Natural killer cell treated with Interleukin-12 subunit alpha and Interleukin-12 subunit beta and Interleukin-15 and Interleukin-18, amount 100 ng/mL, for 72 hours (primary cell): ENCODE data around the gene MGMT. TPM values are rescaled to one million over a fixed set of nuclear protein-coding genes. Genes with fewer than 3 reads are reported as not detected.
A peak's percentile ranks its signal among the peaks of the same experiment; 100 is the strongest.

Source experiments
- ATAC-seq, 2 donors: fragments of 150-1000 bp; cut with Tn5 transposase in 1 of 2; sonication (Bioruptor Pico), chemical (Tn5 transposase) in 1 of 2; 2 replicates each; pipeline ENCODE4 v1.10.0; 2021
- DNase-seq: peaks from one replicate; pipeline ENCODE4 v3.0.0; 2022; ENCODE audit warnings: low spot score
- H3K27ac Mint-ChIP-seq, 2 donors: 1 replicate in 1 of 2; 2 replicates in 1 of 2; pipeline ENCODE4 v1.8.0; 2022; ENCODE audit warnings: mixed read lengths in 2 of 2, mild to moderate bottlenecking in 1 of 2, moderate library complexity in 1 of 2
- H3K27me3 Mint-ChIP-seq, 2 donors: 1 replicate in 1 of 2; 2 replicates in 1 of 2; pipeline ENCODE4 v1.8.0; 2022; ENCODE audit warnings: mixed read lengths in 2 of 2
- H3K36me3 Mint-ChIP-seq: one replicate; pipeline ENCODE4 v1.8.0; 2022; ENCODE audit warnings: mixed read lengths
- H3K4me1 Mint-ChIP-seq, 2 donors: 1 replicate in 1 of 2; 2 replicates in 1 of 2; pipeline ENCODE4 v1.8.0; 2022; ENCODE audit warnings: low read depth in 2 of 2, mixed read lengths in 2 of 2, mild to moderate bottlenecking in 1 of 2
- H3K4me3 Mint-ChIP-seq: one replicate; pipeline ENCODE4 v1.8.0; 2022; ENCODE audit warnings: mixed read lengths
- H3K9me3 Mint-ChIP-seq: 2 replicates; pipeline ENCODE4 v1.8.0; 2022; ENCODE audit warnings: mixed read lengths
- total RNA-seq, 2 donors: library from RNA; stranded (reverse); gene quantifications; one replicate each; pipeline ENCODE4 v1.2.3, GENCODE V29; 2022

Gene MGMT
- total RNA-seq, 2 donors from 2014 or later: 14.3 to 23.6 TPM

DNA sequence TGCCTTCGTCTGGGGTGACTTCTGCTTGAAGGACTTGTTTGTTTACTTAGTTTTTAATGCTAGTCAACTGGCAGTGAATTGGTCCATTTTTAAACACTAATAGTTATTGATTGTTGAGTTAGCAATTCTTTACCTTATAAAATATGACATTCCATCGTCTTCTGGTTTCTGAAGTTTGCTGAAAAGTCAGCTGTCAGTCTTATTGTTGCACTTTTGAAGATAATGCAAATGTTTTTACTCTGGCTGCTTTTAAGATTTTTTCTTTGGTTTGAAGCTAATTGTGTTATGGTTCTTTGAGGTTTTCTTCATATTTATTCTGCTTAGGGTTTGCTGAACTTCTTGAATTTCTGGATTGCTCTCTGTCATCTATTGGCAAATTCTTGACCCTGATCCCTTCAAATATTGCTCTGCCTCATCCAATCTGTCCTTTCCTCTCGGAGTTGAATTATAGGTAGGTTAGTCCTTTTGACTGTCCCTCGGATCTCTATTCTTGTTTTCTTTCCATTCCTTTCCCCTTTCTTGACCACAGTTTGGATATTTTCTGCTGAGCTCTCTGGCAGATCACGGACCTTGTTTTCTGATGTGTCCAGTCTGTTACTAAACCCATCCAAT, 24.2 kb downstream of the MGMT start:
- DNase-seq (no peak), ATAC-seq (no peak)
- H3K9me3 Mint-ChIP-seq: peaks cover 18% of the 10 kb centered on the region
- no peak overlapping the region for H3K27ac Mint-ChIP-seq
- H3K4me3 Mint-ChIP-seq: no peak overlapping the region
- H3K4me1 Mint-ChIP-seq: peaks cover 10 to 13% of the 10 kb centered on the region in 2 donors
- peaks cover 43% of the 10 kb centered on the region for H3K36me3 Mint-ChIP-seq
- no peaks in the 10 kb centered on the region for H3K27me3 Mint-ChIP-seq

DNA sequence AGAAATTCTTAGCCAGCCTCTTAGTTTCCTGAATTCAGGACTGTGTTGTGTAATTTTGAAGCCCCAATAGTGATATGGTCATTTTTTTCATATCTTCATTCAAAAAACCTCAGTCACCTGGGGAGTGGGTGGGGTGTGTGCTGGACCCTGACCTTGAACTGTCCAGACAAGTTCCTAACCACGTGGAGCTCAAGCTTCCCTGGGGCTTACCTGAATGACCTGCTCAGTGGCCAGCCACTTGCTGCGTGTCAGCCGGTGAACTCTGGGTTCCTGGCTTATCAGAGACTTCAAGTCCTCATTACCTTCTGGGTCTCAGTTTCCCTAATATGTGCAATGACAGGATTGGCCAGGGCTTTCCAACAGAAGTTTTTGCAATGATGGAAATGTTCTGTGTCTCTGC, 27.1 kb downstream of the MGMT start:
- no peak overlapping the region for H3K27ac Mint-ChIP-seq
- no peak for DNase-seq
- no peak overlapping the region for H3K4me3 Mint-ChIP-seq
- no peaks in the 10 kb centered on the region for H3K27me3 Mint-ChIP-seq
- ATAC-seq: no peak
- peaks cover 18% of the 10 kb centered on the region for H3K9me3 Mint-ChIP-seq
- H3K4me1 Mint-ChIP-seq: peaks cover 10 to 26% of the 10 kb centered on the region in 2 donors
- peaks cover 37% of the 10 kb centered on the region for H3K36me3 Mint-ChIP-seq

DNA sequence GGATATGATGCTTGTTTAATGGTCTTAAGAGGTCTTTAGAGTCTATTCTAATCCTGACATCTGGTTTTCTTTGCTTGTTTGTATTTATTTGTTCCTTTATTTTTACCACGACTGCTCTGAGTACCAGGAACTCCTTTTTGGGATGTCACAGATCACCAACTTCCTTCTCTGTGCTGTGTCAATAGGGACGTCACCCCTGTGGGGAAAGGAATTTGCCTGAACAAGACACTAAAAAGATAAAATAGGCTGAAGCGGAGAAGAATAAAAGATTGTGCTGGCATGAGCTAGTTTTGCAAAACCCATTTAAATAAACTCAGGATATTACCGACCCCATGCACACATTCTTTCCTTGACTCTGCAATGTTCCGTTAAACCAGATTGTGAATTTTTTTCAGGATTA, 27.7 kb downstream of the MGMT start:
- DNase-seq: no peak
- Mint-ChIP-seq H3K9me3 (peaks cover 14% of the 10 kb centered on the region), H3K27ac (no peak overlapping the region), H3K27me3 (no peaks in the 10 kb centered on the region), H3K36me3 (peaks cover 32% of the 10 kb centered on the region), H3K4me3 (no peak overlapping the region), H3K4me1 (peaks cover 10 to 26% of the 10 kb centered on the region in 2 donors)
- no peak for ATAC-seq

DNA sequence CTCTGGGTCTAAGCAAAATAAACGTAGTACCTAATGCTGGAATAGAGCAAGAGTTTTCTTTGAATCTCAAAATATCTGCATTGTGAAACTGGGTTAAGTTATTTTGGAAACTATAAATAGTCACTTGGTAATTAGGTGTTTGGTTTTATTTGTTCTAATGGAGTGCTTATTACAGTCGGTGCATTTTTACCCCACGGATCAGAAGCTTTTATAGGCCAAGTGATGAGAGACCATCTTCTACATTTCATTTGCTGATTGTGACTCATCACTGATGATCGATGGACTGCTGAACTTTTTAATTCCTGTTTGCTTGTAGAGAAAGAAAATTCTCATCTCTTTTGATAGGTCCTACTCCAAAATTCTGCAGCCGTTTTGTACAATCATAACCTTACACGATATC, 28.2 kb downstream of the MGMT start:
- H3K27ac Mint-ChIP-seq: no peak overlapping the region
- no peak for ATAC-seq
- peaks cover 10 to 26% of the 10 kb centered on the region in 2 donors for H3K4me1 Mint-ChIP-seq
- DNase-seq: no peak
- H3K9me3 Mint-ChIP-seq: peaks cover 14% of the 10 kb centered on the region
- no peaks in the 10 kb centered on the region for H3K27me3 Mint-ChIP-seq
- peaks cover 27% of the 10 kb centered on the region for H3K36me3 Mint-ChIP-seq
- no peak overlapping the region for H3K4me3 Mint-ChIP-seq

DNA sequence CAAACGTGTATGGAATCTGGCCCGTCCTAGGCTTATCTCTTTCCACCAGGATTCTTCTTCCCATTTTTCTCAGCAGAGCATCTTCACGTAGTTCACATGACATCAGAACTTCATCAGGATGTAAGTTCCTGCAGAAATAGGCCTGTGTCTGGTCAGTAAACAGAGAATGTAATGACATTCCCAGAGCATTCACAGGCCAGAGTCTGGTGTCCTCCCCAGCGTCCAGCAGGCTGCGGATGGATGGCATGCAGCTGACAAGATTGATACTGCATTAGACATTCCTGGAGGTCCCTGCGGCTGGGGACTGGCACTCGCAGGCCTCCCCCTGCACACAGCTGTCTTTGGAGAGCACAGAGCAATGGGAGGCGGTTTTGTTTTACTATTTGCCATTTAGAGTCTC, 28.7 kb downstream of the MGMT start:
- no peak overlapping the region for H3K27ac Mint-ChIP-seq
- no peak for DNase-seq
- H3K4me3 Mint-ChIP-seq: no peak overlapping the region
- peaks cover 24% of the 10 kb centered on the region for H3K36me3 Mint-ChIP-seq
- H3K27me3 Mint-ChIP-seq: no peaks in the 10 kb centered on the region
- ATAC-seq: no peak
- peaks cover 10 to 26% of the 10 kb centered on the region in 2 donors for H3K4me1 Mint-ChIP-seq
- H3K9me3 Mint-ChIP-seq: peaks cover 14% of the 10 kb centered on the region

DNA sequence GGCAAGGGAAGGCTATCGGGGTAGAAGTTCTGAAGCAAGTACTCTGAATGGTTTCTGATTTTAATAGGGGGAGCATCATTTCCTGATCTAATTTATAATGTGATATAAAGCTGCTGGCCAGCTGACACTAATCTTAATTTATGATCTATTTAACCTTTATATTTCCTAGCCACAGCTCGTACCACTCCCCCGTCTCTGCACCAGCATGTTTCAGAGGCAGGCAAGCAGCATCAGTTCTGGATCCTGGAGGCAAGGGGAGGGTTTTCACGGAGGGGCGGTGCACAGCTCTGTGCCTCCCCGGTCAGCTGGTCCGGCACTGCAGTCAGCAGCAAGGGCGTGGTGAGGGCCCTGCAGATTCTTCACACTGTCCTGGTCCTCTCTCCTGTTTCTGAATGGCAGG, 30.0 kb downstream of the MGMT start:
- Mint-ChIP-seq H3K36me3 (peaks cover 11% of the 10 kb centered on the region), H3K4me1 (peaks cover 10 to 32% of the 10 kb centered on the region in 2 donors), H3K4me3 (no peak overlapping the region), H3K27me3 (no peaks in the 10 kb centered on the region), H3K27ac (no peak overlapping the region), H3K9me3 (peaks cover 8% of the 10 kb centered on the region)
- DNase-seq (no peak), ATAC-seq (no peak)

DNA sequence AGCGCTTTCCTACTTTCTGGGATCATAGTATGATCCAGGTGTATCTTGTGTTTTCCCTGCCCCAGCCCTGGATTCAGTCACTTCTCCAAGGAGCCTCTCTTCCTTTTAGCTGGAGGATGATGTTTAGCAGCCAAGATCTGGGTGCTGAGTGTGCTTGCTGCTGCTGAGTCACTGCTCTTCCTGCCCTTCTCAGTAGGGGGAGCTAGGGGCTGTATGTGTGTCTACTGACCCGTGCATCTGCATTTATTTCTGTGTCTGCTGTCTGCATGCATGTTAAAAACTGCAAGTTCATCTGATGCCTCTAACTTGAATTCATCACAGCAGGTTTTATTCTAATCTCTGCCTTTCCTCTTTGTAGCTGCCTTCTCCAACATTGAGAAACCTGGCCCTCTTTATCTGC, 31.6 kb downstream of the MGMT start:
- ATAC-seq: no peak
- no peaks in the 10 kb centered on the region for H3K36me3 Mint-ChIP-seq
- H3K27ac Mint-ChIP-seq: no peak overlapping the region

GRCh38 chr10:129500617-129501339, 33.7 kb downstream of the MGMT start:
- ATAC-seq (no peak), DNase-seq (no peak)
- no peaks in the 10 kb centered on the region for H3K36me3 Mint-ChIP-seq
- no peak overlapping the region for H3K4me3 Mint-ChIP-seq
- no peak overlapping the region for H3K27ac Mint-ChIP-seq
- H3K4me1 Mint-ChIP-seq: peaks cover 5 to 24% of the 10 kb centered on the region in 2 donors
- no peaks in the 10 kb centered on the region for H3K27me3 Mint-ChIP-seq
- H3K9me3 Mint-ChIP-seq: no peaks in the 10 kb centered on the region

More for the DNA sequence above, 31.6 kb downstream of the MGMT start:
- Mint-ChIP-seq H3K4me3 (no peak overlapping the region), H3K4me1 (peaks cover 0 to 22% of the 10 kb centered on the region in 2 donors), H3K9me3 (no peaks in the 10 kb centered on the region), H3K27me3 (no peaks in the 10 kb centered on the region)
- no peak for DNase-seq

DNA sequence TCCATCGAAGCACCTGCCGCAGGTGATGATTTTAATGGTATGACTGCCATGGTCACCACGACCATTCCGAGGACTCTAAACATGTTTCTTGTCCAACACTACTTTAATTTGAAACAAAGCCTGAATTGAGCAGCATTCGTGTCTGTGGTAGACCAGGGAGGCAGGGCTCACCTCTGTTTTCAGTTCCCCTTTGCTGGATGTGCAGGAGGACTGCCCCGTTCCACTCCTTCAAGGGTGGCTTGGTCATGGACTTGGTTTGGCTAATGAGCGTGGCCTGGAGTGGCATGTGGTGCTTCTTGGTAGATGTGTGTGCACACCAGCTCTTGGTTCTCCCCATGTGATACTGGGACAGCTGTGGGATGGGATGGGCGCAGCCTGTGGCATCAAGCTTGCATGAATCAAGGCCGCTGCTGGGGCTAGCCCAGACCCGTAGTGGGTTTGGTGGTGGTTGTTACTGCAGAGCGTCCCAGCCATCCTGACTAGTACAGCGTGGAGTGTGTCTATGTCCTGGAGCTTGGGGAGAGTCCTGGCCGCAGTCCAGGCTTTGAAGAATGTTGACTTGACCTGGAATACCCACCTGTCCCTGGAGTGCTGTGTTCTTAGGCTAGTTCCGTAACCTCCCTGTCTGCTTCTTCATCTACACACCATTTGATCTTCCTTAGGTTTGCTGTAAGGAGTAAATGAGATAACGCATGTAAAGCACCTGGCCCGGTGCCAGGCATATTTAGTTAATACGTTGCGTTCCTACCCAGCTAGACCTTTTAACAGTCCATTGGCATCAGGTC, 34.8 kb downstream of the MGMT start:
- DNase-seq: no peak
- no peak overlapping the region for H3K27ac Mint-ChIP-seq
- H3K9me3 Mint-ChIP-seq: no peaks in the 10 kb centered on the region
- H3K27me3 Mint-ChIP-seq: no peaks in the 10 kb centered on the region
- ATAC-seq: no peak
- H3K4me1 Mint-ChIP-seq: peaks cover 14 to 31% of the 10 kb centered on the region in 2 donors
- no peaks in the 10 kb centered on the region for H3K36me3 Mint-ChIP-seq
- no peak overlapping the region for H3K4me3 Mint-ChIP-seq

DNA sequence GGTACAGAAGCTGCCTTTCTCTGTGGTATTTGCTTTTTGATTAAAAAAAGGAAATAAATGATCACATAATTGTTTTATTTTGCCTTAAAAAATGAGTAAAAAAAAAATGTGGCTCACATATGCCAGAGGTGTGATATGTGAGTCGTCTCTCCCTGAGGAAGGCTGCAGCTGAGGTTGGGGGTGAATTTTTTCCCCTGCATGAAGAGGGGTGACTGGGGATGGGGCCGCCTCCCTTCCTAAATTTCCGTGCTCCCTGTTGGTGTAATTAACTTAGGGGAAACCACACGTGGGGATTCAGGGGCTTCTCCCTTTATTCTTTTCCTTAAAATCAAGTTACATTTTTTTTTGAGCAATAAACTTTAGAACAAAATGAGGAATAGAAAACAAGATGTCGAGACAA, 35.4 kb downstream of the MGMT start:
- ATAC-seq (no peak), DNase-seq (no peak)
- H3K36me3 Mint-ChIP-seq: no peaks in the 10 kb centered on the region
- no peaks in the 10 kb centered on the region for H3K9me3 Mint-ChIP-seq
- no peaks in the 10 kb centered on the region for H3K27me3 Mint-ChIP-seq
- H3K27ac Mint-ChIP-seq: no peak overlapping the region
- no peak overlapping the region for H3K4me3 Mint-ChIP-seq
- peaks cover 14 to 29% of the 10 kb centered on the region in 2 donors for H3K4me1 Mint-ChIP-seq

DNA sequence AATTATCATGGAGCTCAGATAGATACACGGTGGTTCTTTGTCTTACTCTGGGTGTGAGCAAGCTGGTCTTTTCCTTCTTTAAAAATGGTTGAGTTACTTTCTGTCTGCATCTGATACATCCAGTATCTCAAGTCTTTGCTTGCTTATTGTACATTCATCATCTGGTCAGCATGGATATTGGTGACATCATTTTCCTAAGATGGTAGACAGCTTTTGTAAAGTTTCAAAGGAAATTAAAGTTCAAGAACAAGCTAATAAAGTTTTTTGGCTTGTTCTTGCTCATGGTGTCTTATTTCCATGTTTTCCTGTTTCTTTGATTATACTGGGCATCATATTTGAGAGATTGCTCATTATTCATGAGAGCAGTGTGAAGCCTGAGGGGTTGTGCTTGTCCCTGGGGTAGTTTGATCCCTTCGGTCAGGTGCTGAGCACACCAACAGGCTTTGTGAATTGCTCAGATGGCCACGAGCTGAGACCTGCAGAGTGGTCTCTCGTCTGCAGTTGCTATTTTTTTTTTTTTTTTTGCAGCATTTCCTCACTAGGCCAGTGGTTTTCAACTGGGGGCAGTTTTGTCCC, 38.5 kb downstream of the MGMT start:
- no peaks in the 10 kb centered on the region for H3K36me3 Mint-ChIP-seq
- H3K27me3 Mint-ChIP-seq: no peaks in the 10 kb centered on the region
- ATAC-seq (no peak), DNase-seq (no peak)
- H3K4me3 Mint-ChIP-seq: no peak overlapping the region
- no peaks in the 10 kb centered on the region for H3K9me3 Mint-ChIP-seq
- H3K27ac Mint-ChIP-seq: no peak overlapping the region
- peaks cover 20 to 22% of the 10 kb centered on the region in 2 donors for H3K4me1 Mint-ChIP-seq

DNA sequence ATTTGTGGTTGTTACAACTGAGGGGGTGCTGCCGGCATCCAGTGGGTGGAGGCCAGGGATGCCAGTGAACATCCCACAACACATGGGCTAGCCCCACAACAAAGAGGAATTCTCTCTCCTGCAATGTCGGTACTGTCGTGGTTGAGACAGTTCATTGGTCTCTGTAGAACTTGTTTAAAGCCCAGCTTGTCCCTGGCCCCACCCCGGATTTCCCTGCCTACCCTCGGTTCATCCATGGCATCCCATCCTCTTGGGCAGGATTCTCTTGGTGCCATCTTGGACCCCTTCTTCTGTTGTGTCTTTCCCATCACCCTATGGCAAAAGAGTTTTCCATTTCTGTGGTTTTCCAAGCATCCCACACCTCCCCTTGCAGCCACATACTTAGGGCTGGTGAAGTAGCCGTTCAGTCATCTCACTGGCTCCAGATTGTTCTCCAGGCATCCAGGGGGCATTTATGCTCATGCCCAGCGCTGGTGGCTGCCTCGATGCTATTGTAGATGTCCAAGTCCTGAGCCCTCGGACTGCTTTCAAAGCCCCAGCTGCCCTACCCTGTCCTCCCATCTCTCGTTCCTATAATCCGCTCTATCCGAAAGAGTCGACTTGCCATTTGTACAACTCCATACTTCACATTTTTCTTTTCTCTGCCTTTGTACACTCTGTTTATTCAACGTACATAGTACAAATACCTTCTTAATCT, 39.2 kb downstream of the MGMT start:
- Mint-ChIP-seq H3K27me3 (no peaks in the 10 kb centered on the region), H3K4me1 (peaks cover 20 to 24% of the 10 kb centered on the region in 2 donors)

DNA sequence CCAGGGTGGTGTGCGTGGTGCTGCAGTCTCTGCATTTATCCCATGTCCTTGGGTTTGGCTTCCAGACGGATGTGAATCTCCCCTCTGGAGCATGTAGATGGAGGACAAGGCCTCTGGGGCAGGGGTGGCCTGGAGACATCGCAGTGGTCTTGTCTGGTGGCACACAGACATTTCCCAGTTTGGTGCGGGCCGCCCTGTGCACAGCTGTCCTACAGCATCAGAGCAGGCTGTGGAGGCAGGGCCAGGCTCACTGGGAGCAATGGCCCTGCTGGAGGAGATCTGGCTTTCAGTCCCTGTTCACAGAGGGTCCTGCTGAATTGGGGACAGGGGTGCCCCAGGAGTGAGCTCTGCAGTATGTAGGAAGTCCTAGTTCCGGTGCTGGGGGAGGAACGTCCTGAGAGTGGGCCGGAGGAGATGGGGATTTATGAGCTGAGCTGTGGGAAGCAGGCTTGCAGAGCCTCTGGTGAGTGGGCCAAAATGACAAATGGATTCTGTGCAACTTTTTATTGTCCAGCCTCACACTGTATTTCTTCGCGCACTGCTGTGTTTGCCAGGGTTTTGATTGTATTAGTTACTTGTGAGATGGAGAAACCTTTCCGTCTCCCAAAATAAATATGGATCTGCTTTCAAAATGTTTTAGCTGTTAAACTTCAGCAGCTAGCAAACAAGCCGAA, 40.3 kb downstream of the MGMT start:
- Mint-ChIP-seq H3K4me3 (no peak overlapping the region), H3K27ac (no peak overlapping the region), H3K4me1 (peaks cover 23% of the 10 kb centered on the region in 2 donors), H3K36me3 (no peaks in the 10 kb centered on the region), H3K9me3 (no peaks in the 10 kb centered on the region), H3K27me3 (no peaks in the 10 kb centered on the region)
- peak in 1 of 2 donors; percentile 36 for ATAC-seq
- DNase-seq: no peak

More for the DNA sequence above, 39.2 kb downstream of the MGMT start:
- Mint-ChIP-seq H3K4me3 (no peak overlapping the region), H3K27ac (no peak overlapping the region), H3K36me3 (no peaks in the 10 kb centered on the region), H3K9me3 (no peaks in the 10 kb centered on the region)
- ATAC-seq (no peak), DNase-seq (no peak)
